ENCODE results near the gene HOXC13.

GRCh38 chr12:53985994-53986685 is 47.5 kb downstream of the HOXC13 start:
- peak in 1 of 3 experiments; percentile 7 for TF ChIP-seq CTCF (IDR thresholded peaks at IDR 0.05)
- TF ChIP-seq POLR2A (IDR thresholded peaks at IDR 0.05): no peak

Data from testis (tissue), 2 donors.